OCI-LY7 (cell line): ENCODE data around the gene SYT14. TPM values are rescaled to one million over a fixed set of nuclear protein-coding genes. Genes with fewer than 3 reads are reported as not detected.

Experiments used
- BruUV-seq: library from RNA; stranded (reverse); fragments of 400-500 nt; replicated peaks from 2 replicates; lab custom pipeline; 2021; lab: Mats Ljungman, UMichigan
- CTCF ChIA-PET: fragments of 300-600 bp; sonication (Branson Sonifier 250); formaldehyde crosslinking; loops from one replicate; lab custom pipeline; 2022; ENCODE audit warnings: antibody characterized with exemption; ENCODE audit not compliant: unreplicated experiment; lab: Charles Lee
- POLR2A ChIA-PET: fragments of 300-600 bp; sonication (Branson Sonifier 250); formaldehyde crosslinking; loops from one replicate; lab custom pipeline; 2022; ENCODE audit warnings: antibody characterized with exemption; lab: Charles Lee
- DNase-seq: peaks from one replicate; pipeline ENCODE4 v3.0.0-alpha.2; 2015; ENCODE audit warnings: low spot score
- H2AFZ ChIP-seq: fragments of 200-600 bp; sonication (generic), shearing (Covaris generic); 2 replicates; pipeline ENCODE4 v1.6.1; 2014; ENCODE audit warnings: mild to moderate bottlenecking, antibody characterized with exemption, low read length, moderate library complexity
- H3K27ac ChIP-seq: fragments of 200-600 bp; sonication (generic); 2 replicates; pipeline ENCODE4 v1.5.1; 2014; ENCODE audit warnings: mixed run types, low read depth, mild to moderate bottlenecking, moderate library complexity, low read length, inconsistent platforms; ENCODE audit not compliant: poor library complexity, severe bottlenecking
- H3K36me3 ChIP-seq: fragments of 200-600 bp; sonication (generic); 2 replicates; pipeline ENCODE4 v1.6.1; 2014; ENCODE audit warnings: mild to moderate bottlenecking, antibody characterized with exemption, low read length, moderate library complexity, mixed read lengths; ENCODE audit not compliant: insufficient read depth
- H3K4me1 ChIP-seq: fragments of 200-600 bp; sonication (generic); 2 replicates; pipeline ENCODE4 v1.5.1; 2014; ENCODE audit warnings: mild to moderate bottlenecking, low read length; ENCODE audit not compliant: insufficient read depth, poor library complexity, severe bottlenecking
- H3K4me2 ChIP-seq: fragments of 200-600 bp; sonication (generic); 2 replicates; pipeline ENCODE4 v1.6.1; 2014; ENCODE audit warnings: mild to moderate bottlenecking, low read length
- H3K4me3 ChIP-seq: fragments of 200-600 bp; sonication (generic); 2 replicates; pipeline ENCODE4 v1.5.1; 2014; ENCODE audit warnings: mild to moderate bottlenecking, low read depth, low read length; ENCODE audit not compliant: poor library complexity, severe bottlenecking
- H3K79me2 ChIP-seq: fragments of 200-600 bp; sonication (generic); 2 replicates; pipeline ENCODE4 v1.6.1; 2016; ENCODE audit warnings: low read depth, mild to moderate bottlenecking, low read length, moderate library complexity, mixed read lengths; ENCODE audit not compliant: insufficient read depth
- H3K9me2 ChIP-seq: fragments of 200-600 bp; sonication (generic); 2 replicates; pipeline ENCODE4 v1.6.1; 2016; ENCODE audit warnings: mild to moderate bottlenecking, low read length, mixed read lengths; ENCODE audit not compliant: insufficient read depth
- H3K9me3 ChIP-seq: fragments of 200-600 bp; sonication (generic); 2 replicates; pipeline ENCODE4 v1.6.1; 2014; ENCODE audit warnings: mild to moderate bottlenecking, mixed run types, low read length, mixed read lengths
- H4K20me1 ChIP-seq: fragments of 200-600 bp; sonication (generic); 2 replicates; pipeline ENCODE4 v1.6.1; 2014; ENCODE audit warnings: mild to moderate bottlenecking, antibody characterized with exemption, low read length, moderate library complexity, mixed read lengths; ENCODE audit not compliant: insufficient read depth
- CTCF ChIP-seq: fragments of 200-600 bp; sonication (generic); conservative IDR thresholded peaks from 2 replicates; pipeline ENCODE4 v1.5.1; 2014; ENCODE audit warnings: mild to moderate bottlenecking, antibody characterized with exemption, low read length, moderate library complexity, mixed read lengths
- EZH2phosphoT487 ChIP-seq: fragments of 200-600 bp; sonication (generic); IDR thresholded peaks from 2 replicates; pipeline ENCODE4 v1.6.1; 2018; ENCODE audit warnings: low read depth, borderline replicate concordance, mild to moderate bottlenecking, mixed run types, antibody characterized with exemption, low read length, moderate library complexity, mixed read lengths
- intact Hi-C: fragments of 100-400 bp; cut with micrococcal nuclease; formaldehyde crosslinking; loops from one replicate; pipeline ENCODE4 v1.10.0; 2022; ENCODE audit not compliant: unreplicated experiment
- total RNA-seq, 2 experiments: library from RNA; depleted of rRNA in 1 of 2; stranded (reverse); fragments of >200 nt in 1 of 2; shearing (Covaris generic) in 1 of 2; gene quantifications; 2 replicates each; pipeline ENCODE4 v1.2.3, GENCODE V29; 2014 to 2022

SYT14 gene
- total RNA-seq, 2 experiments from 2014 or later = not detected

- Histone ChIP-seq H3K79me2 (no peaks in the 10 kb centered on the region), H2AFZ (no peak overlapping the region), H3K36me3 (no peaks in the 10 kb centered on the region), H3K9me2 (no peaks in the 10 kb centered on the region), H4K20me1 (no peaks in the 10 kb centered on the region), H3K4me2 (no peak overlapping the region), H3K4me1 (no peaks in the 10 kb centered on the region), H3K9me3 (no peaks in the 10 kb centered on the region), H3K4me3 (no peak overlapping the region), H3K27ac (no peak overlapping the region)
- TF ChIP-seq EZH2phosphoT487 = no peak
- no peak for TF ChIP-seq CTCF
- no peak for DNase-seq
- POLR2A ChIA-PET = interaction anchor here (0.7 kb wide), 1 partner anchor 1045 kb away, joined by 4 read pairs; no protein-coding TSS in a partner anchor
- CTCF ChIA-PET = no interaction called here
- intact Hi-C loops = no loop called here
- BruUV-seq = no TSS peak
These were observed 93.5 kb downstream of the SYT14 start for GRCh38 chr1:210031473-210031872.

- CTCF ChIA-PET = no interaction called here
- no TSS peak for BruUV-seq
These were observed 105.0 kb downstream of the SYT14 start for GRCh38 chr1:210043058-210043457.

More at GRCh38 chr1:210043058-210043457, 105.0 kb downstream of the SYT14 start:
- H3K36me3 ChIP-seq = no peaks in the 10 kb centered on the region
- TF ChIP-seq CTCF (no peak), EZH2phosphoT487 (no peak)
- POLR2A ChIA-PET = no interaction called here
- DNase-seq = no peak
- no peaks in the 10 kb centered on the region for H3K9me3 ChIP-seq
- intact Hi-C loops = no loop called here
- no peak overlapping the region for H3K27ac ChIP-seq
- no peak overlapping the region for H3K4me3 ChIP-seq
- no peaks in the 10 kb centered on the region for H3K79me2 ChIP-seq
- H3K9me2 ChIP-seq = no peaks in the 10 kb centered on the region
- H3K4me2 ChIP-seq = no peak overlapping the region
- H3K4me1 ChIP-seq = no peaks in the 10 kb centered on the region
- H2AFZ ChIP-seq = no peak overlapping the region
- H4K20me1 ChIP-seq = no peaks in the 10 kb centered on the region
